Measurements from ENCODE around the gene TNFSF10.

Gene TNFSF10

GRCh38 chr3:172561897-172562640 lies 38.8 kb upstream of the TNFSF10 start:
- in situ Hi-C loops (cut with MboI; ENCODE audit: low sequenced_read_pairs, unreplicated experiment): no loop called here
- no peak for TF ChIP-seq CTCF (IDR thresholded peaks at IDR 0.05; ENCODE audit: borderline replicate concordance, control extremely low read depth, extremely low read depth, insufficient read depth, missing control alignments)
- DNase-seq (ENCODE audit: low spot score): no peak

- in situ Hi-C loops (cut with MboI; ENCODE audit: low sequenced_read_pairs, unreplicated experiment): no loop called here
- DNase-seq (ENCODE audit: low spot score): no peak
- TF ChIP-seq CTCF (IDR thresholded peaks at IDR 0.05; ENCODE audit: borderline replicate concordance, control extremely low read depth, extremely low read depth, insufficient read depth, missing control alignments): no peak
Measured at GRCh38 chr3:172560586-172560985, 37.4 kb upstream of the TNFSF10 start.

DNA sequence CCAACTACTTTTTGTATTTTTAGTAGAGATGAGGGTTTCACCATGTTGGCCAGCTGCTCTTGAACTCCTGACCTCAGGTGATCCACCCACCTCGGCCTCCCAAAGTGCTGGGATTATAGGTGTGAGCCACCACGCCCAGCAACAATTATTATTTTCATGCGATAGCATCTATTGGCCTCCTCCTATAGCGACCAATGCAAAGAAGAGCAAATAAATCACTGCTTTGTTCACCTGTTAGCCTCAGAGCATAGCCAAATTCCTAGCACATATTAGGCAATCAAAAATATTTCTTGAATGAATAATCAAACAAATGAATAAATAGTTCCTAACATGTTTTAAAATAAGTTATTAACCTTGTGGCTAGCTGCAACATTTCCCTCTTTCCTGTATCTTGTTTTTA lies 36.8 kb upstream of the TNFSF10 start:
- no peak for TF ChIP-seq CTCF (IDR thresholded peaks at IDR 0.05; ENCODE audit: borderline replicate concordance, control extremely low read depth, extremely low read depth, insufficient read depth, missing control alignments)
- no peak for DNase-seq (ENCODE audit: low spot score)
- in situ Hi-C loops (cut with MboI; ENCODE audit: low sequenced_read_pairs, unreplicated experiment): no loop called here

DNA sequence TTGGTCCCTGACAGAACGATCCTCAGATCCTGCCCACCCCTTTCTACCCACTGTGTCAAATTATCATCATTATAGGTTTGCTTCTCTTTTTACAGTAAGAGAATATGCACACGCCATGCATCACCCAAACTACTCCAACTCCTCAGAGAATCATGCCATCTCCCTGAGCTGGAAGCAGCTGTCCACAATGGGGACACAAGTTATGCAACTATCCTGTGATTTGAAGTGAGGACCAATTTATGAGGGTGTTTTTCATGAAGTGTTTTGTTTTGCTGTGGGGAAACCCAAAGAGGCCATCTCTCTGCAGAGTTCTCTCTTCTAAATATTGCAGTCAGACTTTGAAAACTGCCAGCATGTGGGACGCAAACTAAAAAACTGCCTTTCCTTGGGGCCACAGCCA lies 35.8 kb upstream of the TNFSF10 start:
- DNase-seq (ENCODE audit: low spot score): no peak
- in situ Hi-C loops (cut with MboI; ENCODE audit: low sequenced_read_pairs, unreplicated experiment): no loop called here
- TF ChIP-seq CTCF (IDR thresholded peaks at IDR 0.05; ENCODE audit: borderline replicate concordance, control extremely low read depth, extremely low read depth, insufficient read depth, missing control alignments): no peak

DNA sequence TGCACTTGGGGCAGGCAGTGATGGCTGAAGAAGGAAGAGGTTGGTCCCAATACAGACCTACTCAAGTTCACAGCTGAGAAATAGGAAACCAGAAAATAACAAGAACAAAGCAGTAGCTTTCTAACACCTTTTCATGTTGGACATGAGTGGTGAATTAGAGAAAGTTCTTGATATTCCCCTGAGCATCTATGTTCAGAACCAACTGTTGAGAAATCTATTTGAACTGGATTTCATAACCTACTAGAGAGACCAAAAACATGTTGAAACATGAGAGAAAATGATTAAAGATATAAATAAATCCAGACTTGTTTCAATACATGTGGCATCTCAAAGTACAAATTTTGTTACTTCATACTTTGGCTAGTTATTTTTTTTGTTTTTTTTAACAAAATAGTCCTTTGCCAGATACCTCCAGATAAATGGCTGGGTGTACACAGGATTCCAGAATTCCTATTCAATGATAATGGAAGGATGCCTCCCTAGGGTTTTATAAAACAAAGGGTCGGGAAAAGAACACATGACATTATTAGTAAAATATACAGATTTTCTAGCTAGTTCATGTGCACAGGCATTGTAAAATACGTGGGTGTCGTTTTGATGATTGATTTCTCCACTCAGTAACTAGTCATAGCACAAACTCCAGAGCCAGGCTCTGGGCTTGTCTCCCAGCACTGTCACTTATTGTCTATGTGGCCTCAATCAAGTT lies 34.4 kb upstream of the TNFSF10 start:
- DNase-seq (ENCODE audit: low spot score): no peak

More for the DNA sequence above, 34.4 kb upstream of the TNFSF10 start:
- no peak for TF ChIP-seq CTCF (IDR thresholded peaks at IDR 0.05; ENCODE audit: borderline replicate concordance, control extremely low read depth, extremely low read depth, insufficient read depth, missing control alignments)
- in situ Hi-C loops (cut with MboI; ENCODE audit: low sequenced_read_pairs, unreplicated experiment): no loop called here

Measured in GM13976 (cell line).